Measurements from ENCODE around the gene PTCD1.

The PTCD1 gene

DNA sequence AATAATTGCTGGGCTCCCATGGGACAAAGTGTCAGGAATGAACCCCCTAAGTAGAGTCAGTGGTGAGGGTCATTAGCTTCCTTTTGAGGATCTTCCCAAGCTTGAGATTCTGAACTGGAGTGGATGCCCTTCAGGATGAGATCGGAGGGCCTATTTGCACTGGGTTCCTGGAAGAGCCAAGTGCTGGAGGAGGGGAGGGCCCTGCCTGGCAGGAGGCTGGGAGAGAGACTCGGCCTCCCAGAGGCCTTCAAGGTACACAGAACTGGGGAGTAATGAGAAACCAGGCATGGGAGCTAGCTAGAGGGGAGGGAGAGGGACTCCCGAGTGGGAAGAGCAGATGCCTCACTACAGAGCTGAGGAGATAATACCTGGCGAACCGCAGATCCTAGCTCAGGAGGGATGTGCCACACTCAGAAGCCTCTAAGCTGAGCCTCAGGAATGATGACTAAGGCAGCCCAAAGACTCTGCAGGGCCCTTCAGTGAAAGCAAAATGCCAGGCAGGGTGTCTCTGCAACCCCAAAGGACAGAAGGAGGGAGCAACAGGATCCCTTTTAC lies 39.6 kb downstream of the PTCD1 start:
- H3K36me3 Mint-ChIP-seq (ENCODE audit: insufficient read depth): peaks cover 63% of the 10 kb centered on the region
- no peak overlapping the region for H3K4me3 Mint-ChIP-seq
- H3K27me3 Mint-ChIP-seq: no peaks in the 10 kb centered on the region
- DNase-seq (ENCODE audit: low spot score in 2 of 2) (no peak), ATAC-seq (replicated peaks; ENCODE audit: extremely low read depth, poor library complexity, severe bottlenecking) (no peak)
- no peaks in the 10 kb centered on the region for H3K9me3 Mint-ChIP-seq
- peaks cover 40% of the 10 kb centered on the region for H3K4me1 Mint-ChIP-seq
- H3K27ac Mint-ChIP-seq (ENCODE audit: low read depth): peak overlapping the region; percentile 75

DNA sequence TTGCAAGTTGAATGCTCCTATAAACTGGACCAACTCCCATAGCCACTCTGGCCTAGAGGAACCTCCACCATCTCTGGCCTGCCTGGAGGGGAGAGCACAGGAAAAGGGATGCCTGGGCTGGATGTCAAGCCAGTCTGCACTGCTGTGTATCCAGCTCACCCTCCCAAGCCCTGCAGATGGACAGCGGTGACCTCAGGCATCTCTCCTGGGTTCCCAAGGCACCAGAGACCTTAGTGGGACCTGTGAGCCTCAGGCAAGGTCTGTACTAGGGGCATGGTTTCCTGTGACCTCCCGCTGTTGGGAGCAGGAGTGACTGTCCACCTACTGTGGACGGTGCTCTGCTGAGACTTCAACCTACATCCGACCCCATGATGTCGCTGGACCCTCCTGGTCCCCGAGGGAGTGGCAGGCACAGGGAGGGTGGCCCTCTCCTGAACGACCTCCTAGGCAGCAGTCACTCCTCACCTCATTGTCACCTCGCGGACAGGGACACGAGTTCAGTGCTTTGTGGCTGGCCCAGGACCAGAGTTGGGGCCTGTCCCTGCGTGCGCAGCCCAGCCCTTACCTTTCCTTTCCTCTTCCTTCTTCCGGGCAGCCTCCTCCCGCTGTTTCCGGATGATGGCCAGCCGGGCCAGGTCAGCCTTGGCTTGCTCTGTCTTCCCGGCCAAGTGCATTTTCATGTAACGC lies 41.2 kb downstream of the PTCD1 start:
- no peaks in the 10 kb centered on the region for H3K27me3 Mint-ChIP-seq
- no peak for ATAC-seq (replicated peaks; ENCODE audit: extremely low read depth, poor library complexity, severe bottlenecking)
- peaks cover 64% of the 10 kb centered on the region for H3K36me3 Mint-ChIP-seq (ENCODE audit: insufficient read depth)

DNA sequence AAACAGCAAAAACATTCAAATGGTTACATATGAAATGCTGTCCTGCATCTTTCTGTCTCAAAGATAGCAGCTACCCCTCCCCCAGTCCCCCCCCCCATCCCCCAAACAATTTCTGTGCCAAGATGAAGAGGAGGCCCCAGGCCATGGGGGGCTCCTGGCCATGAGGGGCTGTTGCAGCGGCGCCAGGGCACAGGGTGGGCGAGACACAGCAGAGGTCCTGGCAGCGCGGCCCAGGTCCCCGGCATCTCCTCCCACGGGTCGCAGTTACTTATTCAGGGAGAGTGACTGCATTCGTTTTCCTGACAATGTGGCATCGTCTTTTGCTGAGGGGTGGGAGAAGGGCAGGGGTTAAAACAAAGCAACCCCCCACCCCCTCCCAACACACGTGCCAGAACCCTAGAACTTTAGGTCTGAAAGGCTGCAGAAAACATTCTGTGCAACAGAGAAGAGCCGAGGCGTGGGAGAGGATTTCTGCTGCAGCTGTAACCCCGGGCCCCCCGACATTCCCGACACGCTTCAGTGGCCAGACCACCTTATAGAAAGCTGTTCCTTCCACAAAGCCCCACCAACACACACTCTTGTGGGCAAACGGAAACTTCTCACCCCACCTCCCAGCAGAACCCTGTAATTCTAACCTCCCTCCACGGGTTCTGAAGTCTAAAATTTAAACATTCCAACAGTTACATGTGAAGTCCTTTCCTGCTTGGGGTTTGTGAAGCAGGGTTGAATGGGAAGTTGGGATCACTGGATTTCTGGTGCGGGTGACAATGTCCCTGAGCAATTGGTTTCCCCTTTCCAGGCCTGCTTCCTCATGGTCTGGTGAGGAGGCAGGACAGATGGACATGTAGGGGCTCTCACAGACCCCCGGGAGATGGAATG lies 41.9 kb downstream of the PTCD1 start:
- Mint-ChIP-seq H3K9me3 (no peaks in the 10 kb centered on the region), H3K4me1 (peaks cover 48% of the 10 kb centered on the region), H3K4me3 (no peak overlapping the region), H3K36me3 (ENCODE audit: insufficient read depth) (peaks cover 65% of the 10 kb centered on the region), H3K27ac (ENCODE audit: low read depth) (peak overlapping the region; percentile 35), H3K27me3 (no peaks in the 10 kb centered on the region)
- DNase-seq (ENCODE audit: low spot score in 2 of 2) (no peak), ATAC-seq (replicated peaks; ENCODE audit: extremely low read depth, poor library complexity, severe bottlenecking) (no peak)

More for the DNA sequence above, 41.2 kb downstream of the PTCD1 start:
- H3K4me3 Mint-ChIP-seq: no peak overlapping the region
- H3K4me1 Mint-ChIP-seq: peaks cover 43% of the 10 kb centered on the region
- H3K9me3 Mint-ChIP-seq: no peaks in the 10 kb centered on the region
- DNase-seq (ENCODE audit: low spot score in 2 of 2): no peak
- peak overlapping the region; percentile 75 for H3K27ac Mint-ChIP-seq (ENCODE audit: low read depth)

DNA sequence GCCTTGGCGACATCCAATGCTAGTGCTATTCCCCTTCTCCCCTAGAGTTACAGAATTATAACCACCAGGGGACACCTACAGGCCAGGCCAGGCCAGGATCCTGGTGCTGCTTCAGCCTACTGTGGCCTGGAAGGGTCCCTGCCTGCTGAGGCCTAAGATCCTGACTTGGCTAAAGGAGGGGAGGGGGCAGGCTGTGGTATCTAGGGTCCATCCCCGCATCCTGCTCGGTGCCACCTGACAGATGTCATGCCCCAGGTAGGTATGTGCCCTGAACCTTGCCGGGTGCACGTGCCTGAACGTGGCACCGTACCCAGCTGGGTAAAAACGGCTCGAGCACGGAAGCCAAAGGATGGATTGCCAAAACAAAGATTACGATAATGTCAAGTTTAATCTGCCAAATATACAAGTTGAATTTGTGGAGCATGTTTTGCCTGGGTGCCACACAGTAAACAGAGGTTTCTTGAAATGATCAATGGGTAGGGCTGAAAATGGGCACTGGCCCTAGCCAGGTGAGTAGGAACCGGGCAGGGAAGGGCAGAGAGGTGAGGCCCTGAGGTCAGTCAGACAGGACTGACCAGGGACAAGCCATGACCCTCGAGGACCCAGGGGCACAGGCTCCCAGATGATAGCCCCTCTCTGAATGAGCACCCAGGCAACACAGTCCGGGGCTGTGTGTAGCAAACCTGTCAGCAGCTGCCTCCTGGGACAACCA lies 42.8 kb downstream of the PTCD1 start:
- no peak overlapping the region for H3K4me3 Mint-ChIP-seq
- H3K36me3 Mint-ChIP-seq (ENCODE audit: insufficient read depth): peaks cover 64% of the 10 kb centered on the region
- no peaks in the 10 kb centered on the region for H3K27me3 Mint-ChIP-seq
- ATAC-seq (replicated peaks; ENCODE audit: extremely low read depth, poor library complexity, severe bottlenecking): no peak
- DNase-seq (ENCODE audit: low spot score in 2 of 2): no peak
- peaks cover 43% of the 10 kb centered on the region for H3K4me1 Mint-ChIP-seq
- no peaks in the 10 kb centered on the region for H3K9me3 Mint-ChIP-seq
- no peak overlapping the region for H3K27ac Mint-ChIP-seq (ENCODE audit: low read depth)

DNA sequence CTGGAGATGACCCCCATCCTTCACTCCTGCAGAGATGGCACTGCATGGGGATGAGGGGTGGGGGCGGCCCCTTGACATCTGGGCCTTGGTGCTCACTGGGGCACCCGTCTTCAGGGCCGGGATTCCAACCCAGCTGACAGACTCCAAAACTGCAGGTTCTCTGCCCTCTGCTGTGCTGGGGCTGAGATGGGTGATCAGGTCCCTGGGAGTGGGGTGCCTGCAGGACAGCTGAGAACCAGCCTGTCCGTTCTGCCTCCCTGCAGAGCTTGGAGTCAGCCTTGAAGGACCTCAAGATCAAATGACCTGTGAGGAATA lies 44.5 kb downstream of the PTCD1 start:
- peak overlapping the region; percentile 67 for H3K27ac Mint-ChIP-seq (ENCODE audit: low read depth)

DNA sequence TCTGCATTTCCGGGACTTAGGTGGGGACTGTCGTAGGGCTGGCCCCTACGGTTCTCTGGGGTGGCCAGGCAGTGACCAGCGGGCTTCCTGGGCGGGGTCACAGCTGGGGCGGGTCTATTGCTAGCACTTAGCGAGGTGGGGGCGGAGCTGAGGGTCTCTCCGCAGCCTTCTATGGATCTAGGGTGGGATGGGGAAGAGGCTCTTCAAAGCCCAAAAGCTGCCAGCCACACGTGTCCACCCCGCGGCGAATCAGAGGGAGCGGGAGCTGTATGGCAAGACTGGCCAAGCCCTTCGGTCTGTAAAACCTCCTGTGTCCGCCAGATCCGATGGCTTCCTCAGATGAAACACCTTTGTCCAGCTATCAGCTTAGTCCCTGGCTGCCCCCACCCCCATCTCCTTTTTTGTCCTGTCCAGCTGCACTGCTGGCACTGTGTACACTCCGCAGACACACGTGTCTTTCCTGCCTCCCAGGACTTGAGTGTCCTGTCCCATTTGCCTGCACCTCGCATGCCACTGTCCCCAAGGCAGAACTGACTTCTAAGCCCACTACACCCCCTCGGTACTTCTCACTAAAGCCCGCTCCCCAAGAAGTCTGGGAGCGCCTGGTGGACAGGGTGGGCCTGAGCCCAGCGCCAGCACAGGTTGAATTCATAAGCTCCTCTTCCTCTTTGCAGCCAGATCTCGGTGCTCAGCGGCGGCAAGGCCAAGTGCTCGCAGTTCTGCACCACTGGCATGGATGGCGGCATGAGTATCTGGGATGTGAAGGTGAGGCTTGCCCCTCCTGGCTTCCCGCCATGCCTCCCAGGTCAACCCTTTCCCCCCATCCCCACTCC lies 45.0 kb downstream of the PTCD1 start:
- ATAC-seq (replicated peaks; ENCODE audit: extremely low read depth, poor library complexity, severe bottlenecking): no peak
- no peak for DNase-seq (ENCODE audit: low spot score in 2 of 2)
- peaks cover 35% of the 10 kb centered on the region for H3K4me1 Mint-ChIP-seq
- H3K27ac Mint-ChIP-seq (ENCODE audit: low read depth): peak overlapping the region; percentile 67
- H3K27me3 Mint-ChIP-seq: no peaks in the 10 kb centered on the region
- H3K9me3 Mint-ChIP-seq: no peaks in the 10 kb centered on the region
- H3K36me3 Mint-ChIP-seq (ENCODE audit: insufficient read depth): peaks cover 77% of the 10 kb centered on the region
- H3K4me3 Mint-ChIP-seq: peak overlapping the region; percentile 68

More for the DNA sequence above, 44.5 kb downstream of the PTCD1 start:
- Mint-ChIP-seq H3K4me3 (peak overlapping the region; percentile 68), H3K9me3 (no peaks in the 10 kb centered on the region), H3K4me1 (peaks cover 40% of the 10 kb centered on the region), H3K27me3 (no peaks in the 10 kb centered on the region), H3K36me3 (ENCODE audit: insufficient read depth) (peaks cover 73% of the 10 kb centered on the region)
- DNase-seq (ENCODE audit: low spot score in 2 of 2) (no peak), ATAC-seq (replicated peaks; ENCODE audit: extremely low read depth, poor library complexity, severe bottlenecking) (no peak)

DNA sequence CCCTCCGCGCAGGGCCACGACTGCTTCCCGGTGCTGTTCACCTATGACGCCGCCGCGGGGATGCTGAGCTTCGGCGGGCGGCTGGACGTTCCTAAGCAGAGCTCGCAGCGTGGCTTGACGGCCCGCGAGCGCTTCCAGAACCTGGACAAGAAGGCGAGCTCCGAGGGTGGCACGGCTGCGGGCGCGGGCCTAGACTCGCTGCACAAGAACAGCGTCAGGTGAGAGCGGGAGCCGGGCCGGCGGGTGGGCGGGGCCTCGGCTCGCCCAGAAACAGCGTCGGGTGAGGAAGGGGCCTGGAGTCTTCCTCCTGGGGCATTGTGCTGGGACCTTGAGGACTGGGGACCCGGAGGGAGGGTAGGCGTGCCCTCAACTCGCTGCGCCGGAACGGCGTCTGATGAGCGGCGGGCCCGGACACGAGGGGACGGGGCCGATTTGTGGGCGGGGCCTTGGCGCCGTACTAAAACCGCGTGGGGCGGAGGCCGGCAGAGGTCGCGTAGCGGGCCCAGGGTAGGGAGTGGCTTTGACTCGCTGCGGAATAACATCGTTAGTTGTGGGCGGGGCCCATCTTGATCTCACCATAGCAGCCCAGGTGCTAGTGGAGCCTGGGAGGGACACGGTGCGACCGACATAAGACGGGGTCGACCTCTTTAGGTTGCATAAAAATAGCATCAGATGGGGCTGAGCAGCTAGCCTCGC lies 45.8 kb downstream of the PTCD1 start:
- Mint-ChIP-seq H3K36me3 (ENCODE audit: insufficient read depth) (peaks cover 82% of the 10 kb centered on the region), H3K4me1 (peaks cover 28% of the 10 kb centered on the region), H3K9me3 (no peaks in the 10 kb centered on the region), H3K4me3 (peak overlapping the region; percentile 68), H3K27ac (ENCODE audit: low read depth) (peak overlapping the region; percentile 67), H3K27me3 (no peaks in the 10 kb centered on the region)
- ATAC-seq (replicated peaks; ENCODE audit: extremely low read depth, poor library complexity, severe bottlenecking) (peak; percentile 95), DNase-seq (ENCODE audit: low spot score in 2 of 2) (peak; percentile 69 to 73)

DNA sequence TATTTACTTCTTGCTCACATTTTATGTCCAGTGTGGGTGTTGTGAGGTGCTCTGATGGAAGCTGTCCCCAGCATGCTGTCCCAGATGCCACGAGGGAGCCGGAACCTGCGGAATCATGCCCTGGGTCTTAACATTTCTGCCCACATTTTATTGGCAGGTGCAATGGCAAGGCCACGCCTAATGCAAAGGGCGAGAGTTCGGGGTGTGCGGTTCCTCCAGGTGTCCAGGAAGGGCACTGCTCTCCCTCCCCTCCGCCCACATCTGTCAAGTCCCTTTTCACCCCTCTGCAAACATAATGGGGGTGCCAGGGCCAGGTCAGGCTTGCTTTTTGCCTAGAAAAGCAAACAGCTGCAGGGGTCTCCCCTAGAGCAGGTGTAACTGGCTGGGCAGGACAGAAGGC lies 46.6 kb downstream of the PTCD1 start:
- Mint-ChIP-seq H3K27ac (ENCODE audit: low read depth) (peak overlapping the region; percentile 75), H3K36me3 (ENCODE audit: insufficient read depth) (peaks cover 84% of the 10 kb centered on the region), H3K27me3 (no peaks in the 10 kb centered on the region), H3K4me1 (peaks cover 24% of the 10 kb centered on the region), H3K4me3 (peak overlapping the region; percentile 23), H3K9me3 (no peaks in the 10 kb centered on the region)
- ATAC-seq (replicated peaks; ENCODE audit: extremely low read depth, poor library complexity, severe bottlenecking) (no peak), DNase-seq (ENCODE audit: low spot score in 2 of 2) (no peak)

DNA sequence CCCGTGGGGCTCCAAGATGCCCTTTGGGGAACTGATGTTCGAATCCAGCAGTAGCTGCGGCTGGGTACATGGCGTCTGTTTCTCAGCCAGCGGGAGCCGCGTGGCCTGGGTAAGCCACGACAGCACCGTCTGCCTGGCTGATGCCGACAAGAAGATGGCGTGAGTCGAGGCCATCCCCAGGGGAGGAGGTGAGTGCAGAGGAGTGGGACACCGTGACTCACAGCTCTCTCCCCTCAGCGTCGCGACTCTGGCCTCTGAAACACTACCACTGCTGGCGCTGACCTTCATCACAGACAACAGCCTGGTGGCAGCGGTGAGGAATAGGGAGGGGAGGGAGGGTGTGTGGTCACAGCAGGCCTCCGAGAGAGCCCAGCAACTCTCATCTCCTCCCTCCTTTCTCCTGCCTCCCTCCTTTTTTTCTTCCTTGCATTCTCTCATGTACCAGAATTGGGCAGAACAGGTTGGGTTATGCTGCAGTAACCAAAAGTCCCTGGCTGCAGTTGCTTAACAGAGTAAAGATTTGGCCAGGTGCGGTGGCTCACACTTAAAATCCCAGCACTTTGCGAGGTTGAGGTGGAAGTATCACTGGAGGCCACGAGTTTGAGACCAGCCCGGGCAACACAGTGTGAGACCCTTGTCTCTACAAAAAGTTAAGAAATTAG lies 47.5 kb downstream of the PTCD1 start:
- peaks cover 88% of the 10 kb centered on the region for H3K36me3 Mint-ChIP-seq (ENCODE audit: insufficient read depth)
- H3K9me3 Mint-ChIP-seq: no peaks in the 10 kb centered on the region
- DNase-seq (ENCODE audit: low spot score in 2 of 2) (no peak), ATAC-seq (replicated peaks; ENCODE audit: extremely low read depth, poor library complexity, severe bottlenecking) (no peak)
- H3K4me1 Mint-ChIP-seq: peaks cover 24% of the 10 kb centered on the region
- H3K27ac Mint-ChIP-seq (ENCODE audit: low read depth): no peak overlapping the region
- no peak overlapping the region for H3K4me3 Mint-ChIP-seq
- no peaks in the 10 kb centered on the region for H3K27me3 Mint-ChIP-seq

DNA sequence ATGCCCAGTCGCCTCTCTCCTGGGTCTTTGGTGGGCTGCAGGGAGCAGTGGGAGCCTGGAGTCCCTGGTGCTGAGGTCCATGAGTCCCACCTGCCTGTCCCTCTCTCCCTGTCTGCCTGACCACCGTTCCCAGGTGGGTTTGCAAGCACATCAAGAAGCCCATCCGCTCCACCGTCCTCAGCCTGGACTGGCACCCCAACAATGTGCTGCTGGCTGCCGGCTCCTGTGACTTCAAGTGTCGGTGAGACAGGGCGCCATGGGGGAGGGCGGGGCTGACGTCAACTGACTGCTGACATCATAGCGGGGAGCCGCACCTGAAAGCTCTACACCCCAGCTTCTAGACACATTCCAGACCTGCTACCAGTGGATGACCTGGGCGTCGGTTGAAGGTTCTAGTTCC lies 48.8 kb downstream of the PTCD1 start:
- Mint-ChIP-seq H3K4me1 (peaks cover 24% of the 10 kb centered on the region), H3K36me3 (ENCODE audit: insufficient read depth) (peaks cover 82% of the 10 kb centered on the region), H3K27ac (ENCODE audit: low read depth) (no peak overlapping the region), H3K4me3 (no peak overlapping the region), H3K9me3 (no peaks in the 10 kb centered on the region), H3K27me3 (no peaks in the 10 kb centered on the region)
- no peak for DNase-seq (ENCODE audit: low spot score in 2 of 2)
- ATAC-seq (replicated peaks; ENCODE audit: extremely low read depth, poor library complexity, severe bottlenecking): no peak

DNA sequence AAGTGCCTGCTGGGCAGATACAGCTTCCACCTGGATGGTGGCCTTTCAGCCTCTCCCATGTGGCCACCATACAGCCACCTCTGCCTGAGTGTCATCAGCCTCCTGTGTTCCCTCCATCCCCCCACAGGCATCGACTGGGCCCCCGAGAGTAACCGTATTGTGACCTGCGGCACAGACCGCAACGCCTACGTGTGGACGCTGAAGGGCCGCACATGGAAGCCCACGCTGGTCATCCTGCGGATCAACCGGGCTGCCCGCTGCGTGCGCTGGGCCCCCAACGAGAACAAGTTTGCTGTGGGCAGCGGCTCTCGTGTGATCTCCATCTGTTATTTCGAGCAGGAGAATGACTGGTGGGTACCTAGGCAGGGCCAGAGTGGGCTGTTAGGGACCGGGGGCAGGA lies 50.7 kb downstream of the PTCD1 start:
- DNase-seq (ENCODE audit: low spot score in 2 of 2): no peak
- no peak for ATAC-seq (replicated peaks; ENCODE audit: extremely low read depth, poor library complexity, severe bottlenecking)
- Mint-ChIP-seq H3K4me1 (peaks cover 27% of the 10 kb centered on the region), H3K9me3 (no peaks in the 10 kb centered on the region), H3K36me3 (ENCODE audit: insufficient read depth) (peaks cover 73% of the 10 kb centered on the region), H3K27ac (ENCODE audit: low read depth) (peak overlapping the region; percentile 68), H3K4me3 (no peak overlapping the region), H3K27me3 (no peaks in the 10 kb centered on the region)
